SK-N-SH (cell line): ENCODE data around the gene AATF. TPM values are rescaled to one million over a fixed set of nuclear protein-coding genes. Genes with fewer than 3 reads are reported as not detected.

Source experiments
- CTCF ChIA-PET: fragments of 300-600, 350-600 bp; formaldehyde crosslinking; extraction: SDS; loops from one replicate; lab custom pipeline; 2021; lab: Yijun Ruan, JAX
- POLR2A ChIA-PET: fragments of 350-600 bp; sonication (Branson Sonifier 250); formaldehyde crosslinking; extraction: SDS; loops from one replicate; lab custom pipeline; 2020; ENCODE audit warnings: antibody characterized with exemption, inconsistent platforms; lab: Yijun Ruan, JAX
- DNase-seq: peaks from one replicate; pipeline ENCODE4 v3.0.0; 2012
- H2AFZ ChIP-seq: fragments of 200-600 bp; sonication (generic); 2 replicates; pipeline ENCODE4 v1.8.1; 2016; ENCODE audit warnings: antibody characterized with exemption, mild to moderate bottlenecking, low read depth
- H3F3A ChIP-seq: fragments of 200-600 bp; sonication (generic); replicated peaks from 2 replicates; pipeline ENCODE3; 2016; ENCODE audit warnings: antibody characterized with exemption, mild to moderate bottlenecking; ENCODE audit not compliant: insufficient read depth
- H3K27ac ChIP-seq, 2 experiments: fragments of 200-500 bp in 1 of 2; fragments of 200-600 bp in 1 of 2; sonication (Bioruptor generic) in 1 of 2; sonication (generic), shearing (Covaris generic) in 1 of 2; 2 replicates each; pipeline versions ENCODE4 v1.5.1 to v1.6.1; 2014 to 2016; ENCODE audit warnings: low read depth in 2 of 2, inconsistent platforms in 1 of 2, low read length in 1 of 2, mild to moderate bottlenecking in 1 of 2, mixed read lengths in 1 of 2
- H3K27me3 ChIP-seq: fragments of 200-600 bp; sonication (generic), shearing (Covaris generic); 2 replicates; pipeline ENCODE4 v1.6.1; 2016; ENCODE audit warnings: mixed run types; ENCODE audit not compliant: insufficient read depth
- H3K36me3 ChIP-seq, 2 experiments: fragments of 200-500 bp in 1 of 2; fragments of 200-600 bp in 1 of 2; sonication (Bioruptor generic) in 1 of 2; sonication (generic) in 1 of 2; replicated peaks in 1 of 2; 2 replicates each; pipeline versions ENCODE3 to v1.5.1; 2014 to 2016; ENCODE audit warnings: low read length in 1 of 2, mild to moderate bottlenecking in 1 of 2; ENCODE audit not compliant: insufficient read depth in 2 of 2, control insufficient read depth in 1 of 2
- H3K4me1 ChIP-seq, 2 experiments: fragments of 200-500 bp in 1 of 2; fragments of 200-600 bp in 1 of 2; sonication (Bioruptor generic) in 1 of 2; sonication (generic), shearing (Covaris generic) in 1 of 2; 2 replicates each; pipeline versions ENCODE4 v1.5.1 to v1.6.1; 2014 to 2016; ENCODE audit warnings: low read depth in 1 of 2, low read length in 1 of 2, mixed run types in 1 of 2; ENCODE audit not compliant: insufficient read depth in 2 of 2, control insufficient read depth in 1 of 2
- H3K4me2 ChIP-seq: fragments of 200-600 bp; sonication (generic), shearing (Covaris generic); 2 replicates; pipeline ENCODE4 v1.6.1; 2017; ENCODE audit warnings: mixed run types
- H3K4me3 ChIP-seq, 2 experiments: fragments of 200-500 bp in 1 of 2; fragments of 200-600 bp in 1 of 2; sonication (Bioruptor generic) in 1 of 2; sonication (generic), shearing (Covaris generic) in 1 of 2; 2 replicates each; pipeline versions ENCODE4 v1.5.1 to v1.8.1; 2014 to 2016; ENCODE audit warnings: low read depth in 2 of 2, inconsistent platforms in 1 of 2, low read length in 1 of 2, mild to moderate bottlenecking in 1 of 2, mixed read lengths in 1 of 2, moderate library complexity in 1 of 2
- H3K79me2 ChIP-seq: fragments of 200-600 bp; sonication (generic); 2 replicates; pipeline ENCODE4 v1.8.1; 2017; ENCODE audit warnings: mild to moderate bottlenecking; ENCODE audit not compliant: insufficient read depth
- H3K9ac ChIP-seq: fragments of 200-600 bp; sonication (generic); 2 replicates; pipeline ENCODE4 v1.6.1; 2017; ENCODE audit warnings: mixed run types
- H3K9me2 ChIP-seq: fragments of 200-600 bp; sonication (generic); 2 replicates; pipeline ENCODE4 v1.6.1; 2017; ENCODE audit warnings: mixed run types
- H3K9me3 ChIP-seq: fragments of 200-600 bp; sonication (generic); 2 replicates; pipeline ENCODE4 v1.6.1; 2017; ENCODE audit warnings: mixed run types, mild to moderate bottlenecking, moderate library complexity
- H4K20me1 ChIP-seq: fragments of 200-600 bp; sonication (generic); 2 replicates; pipeline ENCODE4 v1.6.1; 2017; ENCODE audit warnings: mild to moderate bottlenecking, mixed run types; ENCODE audit not compliant: insufficient read depth
- CHD2 ChIP-seq: fragments of 150-350 bp; IDR thresholded peaks from 2 replicates; pipeline ENCODE4 v1.6.1; 2018; ENCODE audit warnings: low read length; ENCODE audit not compliant: partially characterized antibody
- EZH2phosphoT487 ChIP-seq: fragments of 200-600 bp; sonication (generic); IDR thresholded peaks from 2 replicates; pipeline ENCODE4 v1.6.1; 2017; ENCODE audit warnings: low read depth, mixed run types, mild to moderate bottlenecking, antibody characterized with exemption, moderate library complexity, borderline replicate concordance
- FOSL2 ChIP-seq: IDR thresholded peaks from 2 replicates; pipeline ENCODE4 v1.4.0; 2012; ENCODE audit warnings: low read depth, mild to moderate bottlenecking, moderate library complexity, borderline replicate concordance
- FOXJ3 ChIP-seq: sonication (generic); formaldehyde crosslinking; IDR thresholded peaks from 2 replicates; pipeline ENCODE4 v1.5.1; 2020; ENCODE audit warnings: mild to moderate bottlenecking, missing genetic modification reagents
- GABPA ChIP-seq: IDR thresholded peaks from 2 replicates; pipeline ENCODE4 v1.4.0; 2012; ENCODE audit warnings: low read depth, mild to moderate bottlenecking
- GATA2 ChIP-seq: sonication (generic); formaldehyde crosslinking; IDR thresholded peaks from 2 replicates; pipeline ENCODE4 v1.5.0; 2020; ENCODE audit warnings: mild to moderate bottlenecking, missing genetic modification reagents
- JUND ChIP-seq: IDR thresholded peaks from 2 replicates; pipeline ENCODE4 v1.4.0; 2012
- MEF2A ChIP-seq: IDR thresholded peaks from 2 replicates; pipeline ENCODE4 v1.4.0; 2012; ENCODE audit warnings: low read depth, borderline replicate concordance
- NRF1 ChIP-seq: IDR thresholded peaks from 2 replicates; pipeline ENCODE4 v1.6.1; 2012; ENCODE audit warnings: low read depth, mild to moderate bottlenecking, low read length
- RAD21 ChIP-seq: IDR thresholded peaks from 2 replicates; pipeline ENCODE4 v1.6.1; 2012; ENCODE audit warnings: mild to moderate bottlenecking, low read length
- REST ChIP-seq: IDR thresholded peaks from 2 replicates; pipeline ENCODE4 v1.6.1; 2012; ENCODE audit warnings: mild to moderate bottlenecking, low read depth, low read length, moderate library complexity
- RFX5 ChIP-seq: IDR thresholded peaks from 2 replicates; pipeline ENCODE4 v1.6.1; 2012; ENCODE audit warnings: mild to moderate bottlenecking, improper control_type of control experiment, low read length
- RXRA ChIP-seq: IDR thresholded peaks from 2 replicates; pipeline ENCODE4 v1.4.0; 2012; ENCODE audit warnings: low read depth, mild to moderate bottlenecking, borderline replicate concordance
- SIN3A ChIP-seq: IDR thresholded peaks from 2 replicates; pipeline ENCODE4 v1.6.1; 2012; ENCODE audit warnings: low read depth, mild to moderate bottlenecking, low read length, moderate library complexity, borderline replicate concordance
- SMC3 ChIP-seq: IDR thresholded peaks from 2 replicates; pipeline ENCODE4 v1.6.1; 2012; ENCODE audit warnings: low read depth, low read length, improper control_type of control experiment
- TCF12 ChIP-seq: IDR thresholded peaks from 2 replicates; pipeline ENCODE4 v1.4.0; 2012
- WGBS: methylation state at CpG from one replicate; pipeline ENCODE4 v1.1.6; 2017; ENCODE audit warnings: low lambda C conversion rate; 5-methylcytosine and 5-hydroxymethylcytosine counted together
- polyA plus RNA-seq, 3 experiments: library from polyadenylated mRNA; depleted of rRNA; stranded (reverse); fragments of >200 nt; gene quantifications; 2 replicates each; pipeline ENCODE4 v1.2.3, GENCODE V29; 2012
- TF ChIP-seq, protein P1 (sequence below): fragments of 200-600 bp; sonication (generic); IDR thresholded peaks from 2 replicates; pipeline ENCODE4 v1.6.1; 2017; ENCODE audit warnings: antibody characterized with exemption, mild to moderate bottlenecking, moderate library complexity
- TF ChIP-seq, protein P2 (sequence below): IDR thresholded peaks from 2 replicates; pipeline ENCODE4 v1.4.0; 2012; ENCODE audit warnings: low read depth
- TF ChIP-seq, protein P3 (sequence below): fragments of 150-350 bp; IDR thresholded peaks from 2 replicates; pipeline ENCODE4 v1.6.1; 2017; ENCODE audit warnings: antibody characterized with exemption, low read length, low read depth, borderline replicate concordance

AATF gene
- polyA plus RNA-seq, 1 of the 3 experiments (the other 2 are of a cell fraction) = 18.8 TPM

GRCh38 chr17:37082311-37082860, 133.6 kb downstream of the AATF start:
- POLR2A ChIA-PET = no interaction called here
- H3K27me3 ChIP-seq = no peaks in the 10 kb centered on the region
- peaks cover 3 to 30% of the 10 kb centered on the region in 2 experiments for H3K36me3 ChIP-seq
- no peak for TF ChIP-seq GABPA
- no peak for TF ChIP-seq FOSL2
- no peak for TF ChIP-seq EZH2phosphoT487
- TF ChIP-seq, protein P1, sequence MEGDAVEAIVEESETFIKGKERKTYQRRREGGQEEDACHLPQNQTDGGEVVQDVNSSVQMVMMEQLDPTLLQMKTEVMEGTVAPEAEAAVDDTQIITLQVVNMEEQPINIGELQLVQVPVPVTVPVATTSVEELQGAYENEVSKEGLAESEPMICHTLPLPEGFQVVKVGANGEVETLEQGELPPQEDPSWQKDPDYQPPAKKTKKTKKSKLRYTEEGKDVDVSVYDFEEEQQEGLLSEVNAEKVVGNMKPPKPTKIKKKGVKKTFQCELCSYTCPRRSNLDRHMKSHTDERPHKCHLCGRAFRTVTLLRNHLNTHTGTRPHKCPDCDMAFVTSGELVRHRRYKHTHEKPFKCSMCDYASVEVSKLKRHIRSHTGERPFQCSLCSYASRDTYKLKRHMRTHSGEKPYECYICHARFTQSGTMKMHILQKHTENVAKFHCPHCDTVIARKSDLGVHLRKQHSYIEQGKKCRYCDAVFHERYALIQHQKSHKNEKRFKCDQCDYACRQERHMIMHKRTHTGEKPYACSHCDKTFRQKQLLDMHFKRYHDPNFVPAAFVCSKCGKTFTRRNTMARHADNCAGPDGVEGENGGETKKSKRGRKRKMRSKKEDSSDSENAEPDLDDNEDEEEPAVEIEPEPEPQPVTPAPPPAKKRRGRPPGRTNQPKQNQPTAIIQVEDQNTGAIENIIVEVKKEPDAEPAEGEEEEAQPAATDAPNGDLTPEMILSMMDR = no peak
- no peak for TF ChIP-seq SMC3
- TF ChIP-seq CHD2 = no peak
- TF ChIP-seq, protein P2, sequence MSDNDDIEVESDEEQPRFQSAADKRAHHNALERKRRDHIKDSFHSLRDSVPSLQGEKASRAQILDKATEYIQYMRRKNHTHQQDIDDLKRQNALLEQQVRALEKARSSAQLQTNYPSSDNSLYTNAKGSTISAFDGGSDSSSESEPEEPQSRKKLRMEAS = no peak
- TF ChIP-seq SIN3A = no peak
- no peak for TF ChIP-seq MEF2A
- TF ChIP-seq NRF1 = no peak
- TF ChIP-seq, protein P3, sequence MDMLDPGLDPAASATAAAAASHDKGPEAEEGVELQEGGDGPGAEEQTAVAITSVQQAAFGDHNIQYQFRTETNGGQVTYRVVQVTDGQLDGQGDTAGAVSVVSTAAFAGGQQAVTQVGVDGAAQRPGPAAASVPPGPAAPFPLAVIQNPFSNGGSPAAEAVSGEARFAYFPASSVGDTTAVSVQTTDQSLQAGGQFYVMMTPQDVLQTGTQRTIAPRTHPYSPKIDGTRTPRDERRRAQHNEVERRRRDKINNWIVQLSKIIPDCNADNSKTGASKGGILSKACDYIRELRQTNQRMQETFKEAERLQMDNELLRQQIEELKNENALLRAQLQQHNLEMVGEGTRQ = no peak
- no peak for TF ChIP-seq GATA2 (CRISPR knock-in tag)
- TF ChIP-seq RXRA = no peak
- TF ChIP-seq TCF12 = no peak
- no peak for TF ChIP-seq RAD21
- TF ChIP-seq RFX5 = no peak
- no peak for TF ChIP-seq FOXJ3
- no peak for TF ChIP-seq JUND
- no peak for TF ChIP-seq REST
- H3K9me2 ChIP-seq = no peaks in the 10 kb centered on the region
- no peaks in the 10 kb centered on the region for H3K9me3 ChIP-seq
- H3K4me2 ChIP-seq = no peak overlapping the region
- no peak overlapping the region for H3K9ac ChIP-seq
- no peak overlapping the region for H2AFZ ChIP-seq
- H3K27ac ChIP-seq = no peak overlapping the region
- no peaks in the 10 kb centered on the region for H4K20me1 ChIP-seq
- no peaks in the 10 kb centered on the region for H3F3A ChIP-seq
- no peak overlapping the region for H3K4me3 ChIP-seq
- H3K4me1 ChIP-seq = no peaks in the 10 kb centered on the region
- no peaks in the 10 kb centered on the region for H3K79me2 ChIP-seq
- WGBS = 92% methylated on average over 8 of the region's 8 CpGs
- no peak for DNase-seq
- CTCF ChIA-PET = interaction anchor here (1.2 kb wide), 2 partner anchors 35 to 158 kb away, joined by 3 to 5 read pairs; no protein-coding TSS in a partner anchor
